ENCODE data around the gene STAC.
"Not testable (repeated sequence)": the region's sequence is repeated elsewhere in the genome, so short reads cannot be mapped to it uniquely, and the experiment has no call there.

The STAC gene

GRCh38 chr3:36480911-36481648 is 100.8 kb downstream of the STAC start:
- DNase-seq (ENCODE audit: low spot score), result no peak

- no peak for DNase-seq (ENCODE audit: low spot score)
Measured at GRCh38 chr3:36482256-36482655, 102.0 kb downstream of the STAC start.

- no peak for DNase-seq (ENCODE audit: low spot score)
Measured at GRCh38 chr3:36482880-36483279, 102.6 kb downstream of the STAC start.

- DNase-seq (ENCODE audit: low spot score), result no peak
Measured at GRCh38 chr3:36483709-36484108, 103.4 kb downstream of the STAC start.

GRCh38 chr3:36484386-36484785 is 104.1 kb downstream of the STAC start:
- DNase-seq (ENCODE audit: low spot score), result no peak

- DNase-seq (ENCODE audit: low spot score), result no peak
Measured at GRCh38 chr3:36486009-36486795, 105.9 kb downstream of the STAC start.

GRCh38 chr3:36487616-36488015 is 107.3 kb downstream of the STAC start:
- DNase-seq (ENCODE audit: low spot score), result no peak

GRCh38 chr3:36488077-36488789 is 107.9 kb downstream of the STAC start:
- DNase-seq (ENCODE audit: low spot score), result no peak

- DNase-seq (ENCODE audit: low spot score), result no peak
Measured at GRCh38 chr3:36489101-36489500, 108.8 kb downstream of the STAC start.

- DNase-seq (ENCODE audit: low spot score), result no peak
Measured at GRCh38 chr3:36489679-36490425, 109.5 kb downstream of the STAC start.

GRCh38 chr3:36493051-36493450 is 112.7 kb downstream of the STAC start:
- DNase-seq (ENCODE audit: low spot score), result no peak

GRCh38 chr3:36494461-36495109 is 114.3 kb downstream of the STAC start:
- no peak for DNase-seq (ENCODE audit: low spot score)

GRCh38 chr3:36496684-36497633 is 116.7 kb downstream of the STAC start:
- DNase-seq (ENCODE audit: low spot score), result no peak

- DNase-seq (ENCODE audit: low spot score), result not testable (repeated sequence)
Measured at GRCh38 chr3:36500053-36500452, 119.7 kb downstream of the STAC start.

GRCh38 chr3:36501616-36502015 is 121.3 kb downstream of the STAC start:
- no peak for DNase-seq (ENCODE audit: low spot score)

- no peak for DNase-seq (ENCODE audit: low spot score)
Measured at GRCh38 chr3:36505393-36505792, 125.1 kb downstream of the STAC start.

GRCh38 chr3:36511791-36512486 is 131.6 kb downstream of the STAC start:
- DNase-seq (ENCODE audit: low spot score), result no peak

GRCh38 chr3:36512555-36512954 is 132.3 kb downstream of the STAC start:
- no peak for DNase-seq (ENCODE audit: low spot score)

GRCh38 chr3:36514171-36514570 is 133.9 kb downstream of the STAC start:
- DNase-seq (ENCODE audit: low spot score), result no peak

- DNase-seq (ENCODE audit: low spot score), result no peak
Measured at GRCh38 chr3:36519682-36520081, 139.4 kb downstream of the STAC start.
